CD4-positive, alpha-beta memory T cell (primary cell): Measurements from ENCODE around the gene DNMT3A. TPM values are rescaled to one million over a fixed set of nuclear protein-coding genes. Genes with fewer than 3 reads are reported as not detected.
"Not testable (repeated sequence)": the region's sequence is repeated elsewhere in the genome, so short reads cannot be mapped to it uniquely, and the experiment has no call there.

Experiments
- CTCF ChIA-PET: fragments of 350-600 bp; sonication (Branson Sonifier 250); formaldehyde crosslinking; loops from one replicate; lab custom pipeline; 2021; ENCODE audit warnings: inconsistent platforms; ENCODE audit not compliant: partially characterized antibody; lab: Charles Lee
- POLR2A ChIA-PET: fragments of 350-600 bp; sonication (Branson Sonifier 250); formaldehyde crosslinking; loops from one replicate; lab custom pipeline; 2021; ENCODE audit not compliant: partially characterized antibody; lab: Charles Lee
- DNase-seq, 5 donors: peaks; one replicate each; pipeline versions ENCODE4 v3.0.0 to v3.0.0-alpha.2; 2020 to 2022; ENCODE audit warnings: mixed read lengths in 1 of 5
- H3K27ac ChIP-seq: one replicate; pipeline ENCODE4 v1.7.0; 2013; ENCODE audit warnings: low read depth, low read length
- H3K27me3 ChIP-seq: 2 replicates; pipeline ENCODE4 v1.7.0; 2013; ENCODE audit warnings: mild to moderate bottlenecking, low read length, moderate library complexity; ENCODE audit not compliant: insufficient read depth
- H3K36me3 ChIP-seq: 2 replicates; pipeline ENCODE4 v1.7.0; 2013; ENCODE audit warnings: mild to moderate bottlenecking, low read length, moderate library complexity; ENCODE audit not compliant: insufficient read depth
- H3K4me1 ChIP-seq: 2 replicates; pipeline ENCODE4 v1.7.0; 2013; ENCODE audit warnings: mild to moderate bottlenecking, low read length, moderate library complexity; ENCODE audit not compliant: insufficient read depth
- H3K4me3 ChIP-seq, 2 donors: one replicate each; pipeline ENCODE4 v1.7.0; 2013; ENCODE audit warnings: low read length in 2 of 2, mild to moderate bottlenecking in 1 of 2
- H3K9me3 ChIP-seq, 2 donors: one replicate each; pipeline ENCODE4 v1.7.0; 2013; ENCODE audit warnings: low read length in 2 of 2, control low read depth in 1 of 2; ENCODE audit not compliant: control insufficient read depth in 1 of 2
- H3K27ac Mint-ChIP-seq, 7 donors: one replicate each; pipeline ENCODE4 v1.8.0; 2020 to 2021; ENCODE audit warnings: mixed read lengths in 7 of 7, mild to moderate bottlenecking in 6 of 7, inconsistent platforms in 3 of 7, moderate library complexity in 3 of 7
- H3K27me3 Mint-ChIP-seq, 2 donors: one replicate each; pipeline ENCODE4 v1.8.0; 2020 to 2021; ENCODE audit warnings: mixed read lengths in 2 of 2
- H3K36me3 Mint-ChIP-seq, 2 donors: one replicate each; pipeline ENCODE4 v1.8.0; 2020 to 2021; ENCODE audit warnings: mixed read lengths in 2 of 2, inconsistent platforms in 1 of 2, mild to moderate bottlenecking in 1 of 2
- H3K4me1 Mint-ChIP-seq, 4 donors: one replicate each; pipeline ENCODE4 v1.8.0; 2020 to 2021; ENCODE audit warnings: mixed read lengths in 4 of 4, mild to moderate bottlenecking in 1 of 4
- H3K4me3 Mint-ChIP-seq, 8 donors: one replicate each; pipeline ENCODE4 v1.8.0; 2020 to 2021; ENCODE audit warnings: mixed read lengths in 8 of 8, mild to moderate bottlenecking in 7 of 8, moderate library complexity in 6 of 8, inconsistent platforms in 3 of 8
- H3K9me3 Mint-ChIP-seq, 8 donors: one replicate each; pipeline ENCODE4 v1.8.0; 2020 to 2021; ENCODE audit warnings: mixed read lengths in 8 of 8, mild to moderate bottlenecking in 5 of 8, inconsistent platforms in 3 of 8, moderate library complexity in 1 of 8
- intact Hi-C: fragments of 100-400 bp; cut with micrococcal nuclease; formaldehyde crosslinking; loops from one replicate; pipeline ENCODE4 v1.15.1; 2023
- polyA plus RNA-seq, 2 donors: library from polyadenylated mRNA; unstranded; fragments of 300-500 nt; fragmentation: Illumina TruSeq; gene quantifications; one replicate each; pipeline ENCODE4 v1.2.3, GENCODE V29; 2021
- total RNA-seq, 2 experiments: library from RNA; stranded (reverse); gene quantifications; one replicate each; pipeline ENCODE4 v1.2.3, GENCODE V29; 2021

DNMT3A gene
- total and polyA plus RNA-seq, 4 experiments from 2014 or later = 7.5 to 71.6 (median 38.4) TPM

DNA sequence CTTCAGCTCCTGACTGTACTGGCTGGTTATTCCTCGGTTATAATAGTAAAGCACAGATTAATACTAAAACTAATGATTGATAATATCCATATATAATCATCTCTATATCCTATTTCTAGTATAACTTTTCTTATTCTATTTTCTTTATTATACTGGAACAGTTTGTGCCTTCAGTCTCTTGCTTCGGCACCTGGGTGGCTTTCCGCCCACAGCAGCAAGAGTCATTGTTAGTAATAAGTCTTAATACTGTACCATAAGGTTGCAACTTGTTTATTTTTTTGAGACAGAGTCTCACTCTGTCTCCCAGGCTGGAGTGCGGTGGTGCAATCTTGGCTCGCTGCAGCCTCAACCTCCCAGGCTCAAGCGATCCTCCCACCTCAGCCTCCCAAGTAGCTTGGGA lies 130.8 kb downstream of the DNMT3A start:
- H3K27ac ChIP-seq, H3K27me3 ChIP-seq, H3K9me3 Mint-ChIP-seq, DNase-seq, H3K27me3 Mint-ChIP-seq, H3K9me3 ChIP-seq, H3K4me3 ChIP-seq, H3K36me3 ChIP-seq, H3K36me3 Mint-ChIP-seq, POLR2A ChIA-PET: not testable (repeated sequence)
- CTCF ChIA-PET = interaction anchor here (0.9 to 1.8 kb wide), 4 partner anchors 14 to 55 kb away, joined by 3 to 5 read pairs (median 3); no protein-coding TSS in a partner anchor
- H3K4me1 ChIP-seq = peaks cover 24% of the 10 kb centered on the region
- Mint-ChIP-seq H3K4me1 (peaks cover 17 to 43% (median 28%) of the 10 kb centered on the region in 4 donors), H3K27ac (peak overlapping the region in 5 of 7 donors; percentile 55 to 83 (median 81)), H3K4me3 (peak overlapping the region in 4 of 8 donors; percentile 64 to 82 (median 66))
- intact Hi-C loops = loop anchor here (5.0 kb wide), 2 partner anchors 61 to 239 kb away; partner anchors contain the start of gene DNAJC27

DNA sequence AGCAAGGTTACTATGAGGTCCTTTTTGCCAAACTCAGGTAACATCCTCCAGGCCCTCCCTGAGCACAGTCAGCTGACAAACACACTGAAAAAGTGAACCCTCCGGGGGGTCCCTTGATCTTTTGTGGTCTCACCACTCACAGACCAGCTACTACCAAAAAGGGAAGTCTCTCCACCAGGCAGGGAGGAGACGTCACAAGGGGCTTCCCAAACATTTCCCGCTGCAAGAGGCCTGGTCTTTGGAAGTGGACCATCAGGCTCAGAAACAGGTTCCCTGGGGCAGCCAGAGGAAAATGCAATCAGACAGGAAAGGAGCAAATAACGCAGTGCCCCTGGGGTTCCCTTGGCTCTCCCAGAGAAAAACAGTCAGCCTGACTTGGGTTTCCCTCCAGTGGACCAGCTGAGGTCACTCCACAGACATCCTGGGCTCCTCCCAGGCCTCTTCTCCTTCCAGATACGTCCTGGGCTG lies 134.6 kb downstream of the DNMT3A start:
- DNase-seq = no peak
- Histone ChIP-seq H3K4me1 (peaks cover 25% of the 10 kb centered on the region), H3K36me3 (no peaks in the 10 kb centered on the region), H3K27ac (no peak overlapping the region), H3K27me3 (no peaks in the 10 kb centered on the region), H3K9me3 (no peaks in the 10 kb centered on the region), H3K4me3 (no peak overlapping the region)
- POLR2A ChIA-PET = interaction anchor here (1.1 kb wide), 1 partner anchor 9 kb away, joined by 3 read pairs; no protein-coding TSS in a partner anchor
- CTCF ChIA-PET = interaction anchor here (1.0 to 1.5 kb wide), 3 partner anchors 10 to 155 kb away, joined by 3 to 4 read pairs (median 4); no protein-coding TSS in a partner anchor
- no peaks in the 10 kb centered on the region for H3K36me3 Mint-ChIP-seq
- intact Hi-C loops = no loop called here
- no peak overlapping the region for H3K27ac Mint-ChIP-seq
- H3K9me3 Mint-ChIP-seq = no peaks in the 10 kb centered on the region
- no peaks in the 10 kb centered on the region for H3K27me3 Mint-ChIP-seq
- peaks cover 15 to 37% (median 27%) of the 10 kb centered on the region in 4 donors for H3K4me1 Mint-ChIP-seq
- H3K4me3 Mint-ChIP-seq = no peak overlapping the region

DNA sequence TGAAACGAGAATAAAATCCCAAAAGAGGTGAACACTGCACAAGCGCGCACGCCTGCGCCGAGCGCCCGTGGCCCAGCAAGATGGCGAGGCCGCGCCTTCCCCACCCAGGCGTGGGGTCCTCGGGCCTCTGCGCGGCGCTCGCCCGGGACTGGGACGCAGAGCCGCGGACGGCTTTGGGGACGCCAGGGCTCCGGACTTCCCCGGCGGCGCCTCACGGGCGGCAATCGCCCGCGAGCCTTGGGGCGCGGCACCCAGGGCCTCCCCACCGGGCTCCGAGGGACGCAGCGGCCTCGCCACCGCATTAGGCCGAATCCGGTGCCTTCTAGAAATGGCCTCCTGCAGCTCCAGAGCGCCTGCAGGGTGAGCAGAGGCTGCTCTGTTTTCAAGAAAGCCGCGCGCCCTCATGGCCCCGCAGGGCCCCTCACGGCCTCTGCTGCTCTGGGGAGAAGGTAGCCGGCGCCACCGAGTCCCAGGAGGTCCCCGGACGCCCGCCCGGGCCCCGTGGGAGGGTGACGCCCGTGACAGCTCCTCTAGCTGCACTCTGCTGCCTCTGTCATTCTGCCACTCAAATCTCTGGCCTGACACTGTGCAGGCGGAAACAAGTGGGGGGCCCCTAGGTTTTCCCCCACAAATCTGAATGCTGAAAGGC lies 137.4 kb downstream of the DNMT3A start:
- DNase-seq = no peak

DNA sequence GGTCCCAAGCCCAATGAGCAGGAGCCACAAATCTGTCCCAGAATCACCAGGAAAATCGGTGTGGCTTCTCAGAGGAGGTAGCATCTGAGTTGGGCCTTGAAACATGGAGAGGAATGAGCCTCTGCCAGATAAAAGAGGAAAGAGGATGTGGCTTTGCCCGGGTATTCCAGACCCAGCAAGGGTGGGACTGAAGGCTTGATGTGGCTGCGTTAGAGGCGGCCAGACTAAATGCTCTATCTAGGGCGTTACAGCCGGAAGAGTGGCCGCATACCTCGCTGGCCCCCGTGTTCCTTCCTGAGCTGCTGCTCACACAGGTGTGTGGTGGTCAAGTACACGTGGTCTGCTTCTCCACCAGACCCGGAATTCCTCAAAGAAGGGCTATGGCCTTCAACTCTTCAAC lies 139.4 kb downstream of the DNMT3A start:
- Mint-ChIP-seq H3K9me3 (no peaks in the 10 kb centered on the region), H3K27ac (no peak overlapping the region)
- POLR2A ChIA-PET = no interaction called here

More for the DNA sequence above, 137.4 kb downstream of the DNMT3A start:
- Mint-ChIP-seq H3K27ac (no peak overlapping the region), H3K4me3 (no peak overlapping the region), H3K9me3 (no peaks in the 10 kb centered on the region), H3K4me1 (peaks cover 2 to 20% (median 11%) of the 10 kb centered on the region in 4 donors), H3K27me3 (no peaks in the 10 kb centered on the region), H3K36me3 (no peaks in the 10 kb centered on the region)
- POLR2A ChIA-PET = no interaction called here
- H3K9me3 ChIP-seq = no peaks in the 10 kb centered on the region
- H3K27me3 ChIP-seq = no peaks in the 10 kb centered on the region
- no peaks in the 10 kb centered on the region for H3K36me3 ChIP-seq
- peaks cover 9% of the 10 kb centered on the region for H3K4me1 ChIP-seq
- CTCF ChIA-PET = no interaction called here
- no peak overlapping the region for H3K4me3 ChIP-seq
- H3K27ac ChIP-seq = no peak overlapping the region
- intact Hi-C loops = no loop called here

DNA sequence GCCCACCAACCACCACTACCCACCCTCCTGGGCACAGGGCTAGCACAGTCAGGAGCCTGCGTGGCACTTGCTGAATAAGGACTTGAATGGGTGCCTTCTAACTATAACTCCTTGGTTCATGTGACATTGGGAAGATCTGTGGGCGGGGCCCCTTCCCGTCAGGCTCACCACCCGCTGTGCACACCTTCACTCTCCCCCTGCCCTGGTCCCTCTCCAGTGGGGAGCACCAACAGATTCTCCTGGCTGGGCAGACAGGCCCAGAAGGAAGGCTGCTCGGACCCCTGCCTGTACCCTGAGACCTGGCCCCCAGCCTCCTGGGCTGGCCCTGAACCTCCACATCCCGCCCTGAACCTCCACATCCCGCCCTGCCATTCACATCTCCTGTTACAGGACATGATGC lies 139.9 kb downstream of the DNMT3A start:
- CTCF ChIA-PET = no interaction called here
- Mint-ChIP-seq H3K4me3 (no peak overlapping the region), H3K9me3 (no peaks in the 10 kb centered on the region)

More for the DNA sequence above, 139.4 kb downstream of the DNMT3A start:
- CTCF ChIA-PET = interaction anchor here (0.6 kb wide), 1 partner anchor 34 kb away, joined by 3 read pairs; no protein-coding TSS in a partner anchor
- peaks cover 0 to 2% of the 10 kb centered on the region in 2 donors for H3K27me3 Mint-ChIP-seq
- no peaks in the 10 kb centered on the region for H3K36me3 Mint-ChIP-seq
- H3K4me3 Mint-ChIP-seq = peak overlapping the region in 2 of 8 donors; percentile 7 to 38
- H3K4me1 ChIP-seq = peaks cover 9% of the 10 kb centered on the region
- H3K36me3 ChIP-seq = no peaks in the 10 kb centered on the region
- intact Hi-C loops = no loop called here
- no peak overlapping the region for H3K27ac ChIP-seq
- H3K27me3 ChIP-seq = no peaks in the 10 kb centered on the region
- H3K4me3 ChIP-seq = no peak overlapping the region
- H3K9me3 ChIP-seq = no peaks in the 10 kb centered on the region
- no peak for DNase-seq
- H3K4me1 Mint-ChIP-seq = peaks cover 2 to 16% (median 8%) of the 10 kb centered on the region in 4 donors

DNA sequence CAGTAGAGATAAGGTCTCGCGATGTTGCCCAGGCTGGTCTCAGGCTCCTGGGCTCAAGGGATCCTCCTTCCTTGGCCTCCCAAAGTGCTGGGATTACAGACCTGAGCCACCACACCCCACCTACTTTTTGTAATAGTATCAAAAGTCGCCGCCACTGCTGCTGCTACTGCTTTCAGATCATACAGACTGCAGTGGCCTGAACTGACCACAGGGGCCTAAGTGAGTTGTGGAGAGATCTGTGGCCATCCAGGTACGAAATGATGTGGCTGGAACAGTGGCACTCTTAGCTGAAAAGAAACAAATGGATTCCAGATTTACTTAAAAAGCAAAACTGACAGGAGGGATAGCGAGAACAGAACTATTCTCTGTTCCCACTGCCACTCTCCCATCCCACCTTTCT lies 140.5 kb downstream of the DNMT3A start:
- no peak overlapping the region for H3K4me3 Mint-ChIP-seq
- peaks cover 2 to 19% (median 8%) of the 10 kb centered on the region in 4 donors for H3K4me1 Mint-ChIP-seq
- peaks cover 0 to 3% of the 10 kb centered on the region in 2 donors for H3K27me3 Mint-ChIP-seq
- POLR2A ChIA-PET = no interaction called here
- no peaks in the 10 kb centered on the region for H3K36me3 Mint-ChIP-seq
- CTCF ChIA-PET = no interaction called here
- intact Hi-C loops = no loop called here
- Histone ChIP-seq H3K4me3 (no peak overlapping the region), H3K27me3 (no peaks in the 10 kb centered on the region), H3K36me3 (no peaks in the 10 kb centered on the region), H3K27ac (no peak overlapping the region), H3K4me1 (peaks cover 9% of the 10 kb centered on the region), H3K9me3 (no peaks in the 10 kb centered on the region)
- no peak for DNase-seq
- H3K27ac Mint-ChIP-seq = peak overlapping the region in 1 of 7 donors; percentile 37
- no peaks in the 10 kb centered on the region for H3K9me3 Mint-ChIP-seq

More for the DNA sequence above, 139.9 kb downstream of the DNMT3A start:
- H3K27ac ChIP-seq = no peak overlapping the region
- POLR2A ChIA-PET = no interaction called here
- no peaks in the 10 kb centered on the region for H3K36me3 ChIP-seq
- no peak for DNase-seq
- Mint-ChIP-seq H3K27me3 (peaks cover 0 to 2% of the 10 kb centered on the region in 2 donors), H3K36me3 (no peaks in the 10 kb centered on the region), H3K4me1 (peaks cover 2 to 16% (median 8%) of the 10 kb centered on the region in 4 donors), H3K27ac (no peak overlapping the region)
- H3K27me3 ChIP-seq = no peaks in the 10 kb centered on the region
- H3K4me3 ChIP-seq = no peak overlapping the region
- H3K4me1 ChIP-seq = peaks cover 9% of the 10 kb centered on the region
- no peaks in the 10 kb centered on the region for H3K9me3 ChIP-seq
- intact Hi-C loops = no loop called here

DNA sequence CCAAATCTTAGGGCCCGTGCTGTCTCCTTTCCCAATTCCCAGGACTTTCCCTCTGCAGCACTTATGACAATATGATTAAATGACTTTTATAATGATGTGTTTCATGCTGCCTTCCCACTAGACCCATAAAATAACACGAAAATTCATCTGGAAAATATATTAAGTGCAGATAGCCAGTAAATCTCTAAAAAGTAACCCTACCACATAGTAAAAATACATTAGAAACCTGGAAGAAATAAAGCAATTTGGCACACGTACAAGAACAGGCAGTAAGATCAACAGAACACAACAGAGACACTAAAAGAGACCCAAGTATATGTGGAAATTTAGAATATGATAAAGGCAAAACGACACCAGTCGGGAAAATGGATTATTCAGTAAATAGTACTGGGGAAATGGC lies 143.1 kb downstream of the DNMT3A start:
- ChIA-PET CTCF (no interaction called here), POLR2A (no interaction called here)
- H3K4me1 ChIP-seq = peaks cover 9% of the 10 kb centered on the region
- H3K4me1 Mint-ChIP-seq = peaks cover 4 to 24% (median 8%) of the 10 kb centered on the region in 4 donors
- H3K9me3 Mint-ChIP-seq = no peaks in the 10 kb centered on the region
- H3K27me3 ChIP-seq = no peaks in the 10 kb centered on the region
- H3K4me3 ChIP-seq = no peak overlapping the region
- intact Hi-C loops = no loop called here
- no peaks in the 10 kb centered on the region for H3K36me3 ChIP-seq
- peaks cover 0 to 3% of the 10 kb centered on the region in 2 donors for H3K27me3 Mint-ChIP-seq
- no peak overlapping the region for H3K27ac ChIP-seq
- no peak overlapping the region for H3K27ac Mint-ChIP-seq
- no peaks in the 10 kb centered on the region for H3K36me3 Mint-ChIP-seq
- DNase-seq = no peak
- peak overlapping the region in 1 of 8 donors; percentile 18 for H3K4me3 Mint-ChIP-seq
- no peaks in the 10 kb centered on the region for H3K9me3 ChIP-seq
